Skeletal muscle tissue (tissue), 4 donors: Measurements from ENCODE around the gene OR4K17. TPM values are rescaled to one million over a fixed set of nuclear protein-coding genes. Genes with fewer than 3 reads are reported as not detected.
"Not testable (repeated sequence)": the region's sequence is repeated elsewhere in the genome, so short reads cannot be mapped to it uniquely, and the experiment has no call there.

ENCODE experiments used
- H3K27ac ChIP-seq: one replicate; pipeline ENCODE4 v1.7.0; 2013; ENCODE audit warnings: mild to moderate bottlenecking, low read depth, low read length, inconsistent platforms
- H3K27me3 ChIP-seq, 3 donors: one replicate each; pipeline ENCODE4 v1.7.0; 2013; ENCODE audit warnings: low read length in 3 of 3; ENCODE audit not compliant: control insufficient read depth in 3 of 3, insufficient read depth in 3 of 3
- H3K36me3 ChIP-seq, 3 donors: one replicate each; pipeline ENCODE4 v1.7.0; 2013; ENCODE audit warnings: low read length in 3 of 3; ENCODE audit not compliant: control insufficient read depth in 3 of 3, insufficient read depth in 3 of 3
- H3K4me1 ChIP-seq, 3 donors: one replicate each; pipeline ENCODE4 v1.7.0; 2013; ENCODE audit warnings: low read length in 3 of 3, mild to moderate bottlenecking in 3 of 3; ENCODE audit not compliant: control insufficient read depth in 3 of 3, insufficient read depth in 3 of 3
- H3K4me3 ChIP-seq, 3 donors: one replicate each; pipeline ENCODE4 v1.7.0; 2013; ENCODE audit warnings: low read length in 3 of 3
- H3K9ac ChIP-seq, 3 donors: one replicate each; pipeline ENCODE4 v1.7.0; 2013; ENCODE audit warnings: low read length in 3 of 3, mild to moderate bottlenecking in 3 of 3, moderate library complexity in 2 of 3, low read depth in 1 of 3
- H3K9me3 ChIP-seq, 3 donors: one replicate each; pipeline ENCODE4 v1.7.0; 2013; ENCODE audit warnings: low read length in 3 of 3; ENCODE audit not compliant: control insufficient read depth in 3 of 3
- total RNA-seq: library from RNA; depleted of rRNA; stranded (reverse); fragments of >200 nt; gene quantifications from one replicate; pipeline ENCODE4 v1.2.3, GENCODE V29; 2014
- donor health status: Osteomylitis.

OR4K17 gene
- not detected for total RNA-seq

- H3K36me3 ChIP-seq, result no peaks in the 10 kb centered on the region
- no peak within 1 kb of the TSS for H3K4me3 ChIP-seq
- no peak within 1 kb of the TSS for H3K9ac ChIP-seq
- H3K27me3 ChIP-seq, result no peaks in the 10 kb centered on the region
- H3K4me1 ChIP-seq, result no peaks in the 10 kb centered on the region
- H3K9me3 ChIP-seq, result no peaks in the 10 kb centered on the region
- H3K27ac ChIP-seq, result no peak within 1 kb of the TSS
Observed at GRCh38 chr14:20110438-20110837, at the start of gene OR4K17. Gene OR4K17, plus strand, starts transcription at chr14:20110739. Its CDS starts 6,761 bp downstream, at chr14:20117500.

DNA sequence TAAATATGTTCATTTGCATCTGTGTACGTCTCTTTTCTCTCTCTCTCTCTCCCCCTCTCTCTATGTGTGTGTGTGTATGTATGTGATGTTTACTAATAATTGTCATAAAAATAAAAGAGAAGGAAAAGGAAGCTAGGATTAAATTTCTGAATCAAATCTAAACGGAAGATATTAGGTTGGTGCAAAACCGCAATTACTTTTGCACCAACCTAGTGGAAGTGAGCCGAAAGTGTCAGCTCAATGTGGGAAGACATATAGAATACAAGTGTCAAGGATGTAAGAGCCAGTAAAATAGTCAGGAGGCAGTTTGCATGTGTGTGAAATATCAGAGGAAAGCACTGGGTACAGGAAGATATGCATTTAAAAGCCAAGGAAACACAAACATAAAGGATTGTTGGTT, 18.5 kb upstream of the OR4K17 start:
- Histone ChIP-seq H3K4me3 (no peak overlapping the region), H3K27ac (no peak overlapping the region), H3K9me3 (no peaks in the 10 kb centered on the region), H3K36me3 (no peaks in the 10 kb centered on the region), H3K9ac (no peak overlapping the region), H3K4me1 (no peaks in the 10 kb centered on the region), H3K27me3 (no peaks in the 10 kb centered on the region)

DNA sequence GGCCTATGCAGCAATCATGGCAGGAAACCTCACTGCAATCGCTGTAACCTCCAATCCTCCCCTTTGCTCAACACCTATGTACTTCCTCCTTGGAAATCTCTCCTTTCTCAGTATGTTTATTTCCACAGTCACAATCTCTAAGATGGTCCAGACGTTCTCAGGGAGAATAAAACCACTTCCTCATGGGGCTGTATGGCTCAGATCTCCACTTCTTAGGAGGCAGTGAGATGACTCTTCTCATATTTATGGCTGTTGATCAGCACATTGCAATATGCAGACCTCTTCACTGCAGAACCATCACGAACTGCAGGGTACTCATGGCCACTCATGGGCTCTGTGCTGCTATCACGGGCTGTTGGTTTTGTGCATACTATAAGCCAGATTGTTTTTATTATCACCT, 17.1 kb upstream of the OR4K17 start:
- no peaks in the 10 kb centered on the region for H3K9me3 ChIP-seq
- no peak overlapping the region for H3K27ac ChIP-seq
- H3K36me3 ChIP-seq, result no peaks in the 10 kb centered on the region

GRCh38 chr14:20098926-20099770, 11.4 kb upstream of the OR4K17 start:
- H3K9ac ChIP-seq, H3K4me3 ChIP-seq, H3K27ac ChIP-seq, H3K4me1 ChIP-seq, H3K27me3 ChIP-seq, H3K9me3 ChIP-seq, H3K36me3 ChIP-seq: not testable (repeated sequence)

More for the DNA sequence above, 17.1 kb upstream of the OR4K17 start:
- no peaks in the 10 kb centered on the region for H3K4me1 ChIP-seq
- no peaks in the 10 kb centered on the region for H3K27me3 ChIP-seq
- H3K9ac ChIP-seq, result no peak overlapping the region
- H3K4me3 ChIP-seq, result no peak overlapping the region

DNA sequence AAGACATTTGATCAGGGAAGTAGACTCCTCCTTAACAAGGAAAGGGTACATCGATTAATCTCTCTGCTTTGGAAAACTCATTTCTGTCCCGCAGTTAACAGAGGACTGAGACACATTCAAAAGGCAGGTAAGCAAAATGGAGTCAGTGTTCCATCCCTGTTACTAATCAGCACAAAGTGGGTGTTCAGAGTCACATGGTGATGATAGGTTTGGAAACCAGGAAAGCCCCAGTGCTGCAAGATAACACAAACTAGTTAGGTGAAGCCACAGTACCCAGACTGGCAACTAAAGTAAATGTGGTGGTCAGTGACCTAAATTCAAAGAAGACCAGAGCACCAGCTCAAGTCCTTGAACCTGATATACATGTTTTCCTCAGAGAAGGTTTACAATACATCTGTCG, 1.8 kb downstream of the OR4K17 start:
- H3K27ac ChIP-seq, result no peak overlapping the region
- no peaks in the 10 kb centered on the region for H3K36me3 ChIP-seq
- H3K9ac ChIP-seq, result no peak overlapping the region
- H3K9me3 ChIP-seq, result peaks cover 0 to 2% (median 0%) of the 10 kb centered on the region in 3 donors
- no peaks in the 10 kb centered on the region for H3K4me1 ChIP-seq
- no peak overlapping the region for H3K4me3 ChIP-seq
- H3K27me3 ChIP-seq, result no peaks in the 10 kb centered on the region

GRCh38 chr14:20116748-20117147, 6.2 kb downstream of the OR4K17 start:
- Histone ChIP-seq H3K36me3 (no peaks in the 10 kb centered on the region), H3K9ac (no peak overlapping the region), H3K27me3 (no peaks in the 10 kb centered on the region), H3K9me3 (peaks cover 0 to 2% (median 0%) of the 10 kb centered on the region in 3 donors), H3K4me3 (no peak overlapping the region), H3K4me1 (no peaks in the 10 kb centered on the region), H3K27ac (no peak overlapping the region)

DNA sequence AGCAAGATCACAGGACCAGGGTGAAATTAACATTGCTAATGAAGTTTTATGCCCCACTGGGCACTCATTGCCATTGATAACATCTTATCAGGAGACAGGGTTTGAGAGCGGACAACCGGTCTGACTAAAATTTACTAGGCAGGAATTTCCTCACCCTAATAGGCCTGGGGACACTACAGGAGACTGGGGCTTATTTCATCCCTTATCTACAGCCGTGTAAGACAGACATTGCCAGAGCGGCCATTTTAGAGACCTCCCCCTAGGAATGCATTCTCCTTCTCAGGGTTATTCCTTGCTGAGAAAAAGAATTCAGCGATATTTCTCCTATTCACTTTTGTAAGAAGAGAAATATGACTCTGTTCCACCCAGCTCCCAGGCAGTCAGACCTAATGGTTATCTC, 8.3 kb downstream of the OR4K17 start:
- no peaks in the 10 kb centered on the region for H3K27me3 ChIP-seq
- no peaks in the 10 kb centered on the region for H3K36me3 ChIP-seq
- H3K9me3 ChIP-seq, result peaks cover 0 to 2% (median 0%) of the 10 kb centered on the region in 3 donors
- no peaks in the 10 kb centered on the region for H3K4me1 ChIP-seq
- H3K9ac ChIP-seq, result no peak overlapping the region
- H3K4me3 ChIP-seq, result no peak overlapping the region
- H3K27ac ChIP-seq, result no peak overlapping the region

DNA sequence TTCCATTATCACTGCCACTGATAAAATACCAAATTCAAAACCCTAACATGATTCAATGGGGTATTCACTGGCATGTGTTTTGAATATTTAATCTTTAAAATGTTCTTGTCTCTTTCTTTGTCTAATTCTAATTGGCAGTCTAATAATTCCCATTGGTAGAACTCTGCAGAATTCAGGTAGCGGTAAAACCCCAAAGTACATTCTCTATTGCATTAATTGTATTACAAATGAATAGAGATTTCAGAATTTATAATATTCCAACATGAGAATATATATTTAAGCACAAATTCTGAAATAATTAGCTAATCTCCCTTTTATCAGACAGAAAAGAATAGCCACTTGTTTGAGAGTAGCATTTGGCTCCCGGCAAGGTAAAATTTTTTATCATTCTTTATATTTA, 28.0 kb downstream of the OR4K17 start, which contains the start of gene OR4N5:
Gene OR4N5 (plus strand): TSS at position 301 of the 400 bp plus-strand sequence. CDS start 4,916 bp downstream, outside the sequence.
- Histone ChIP-seq H3K27ac (no peak within 1 kb of the TSS), H3K27me3 (no peaks in the 10 kb centered on the region), H3K4me1 (no peaks in the 10 kb centered on the region), H3K9me3 (no peaks in the 10 kb centered on the region), H3K36me3 (no peaks in the 10 kb centered on the region), H3K4me3 (no peak within 1 kb of the TSS), H3K9ac (no peak within 1 kb of the TSS)

DNA sequence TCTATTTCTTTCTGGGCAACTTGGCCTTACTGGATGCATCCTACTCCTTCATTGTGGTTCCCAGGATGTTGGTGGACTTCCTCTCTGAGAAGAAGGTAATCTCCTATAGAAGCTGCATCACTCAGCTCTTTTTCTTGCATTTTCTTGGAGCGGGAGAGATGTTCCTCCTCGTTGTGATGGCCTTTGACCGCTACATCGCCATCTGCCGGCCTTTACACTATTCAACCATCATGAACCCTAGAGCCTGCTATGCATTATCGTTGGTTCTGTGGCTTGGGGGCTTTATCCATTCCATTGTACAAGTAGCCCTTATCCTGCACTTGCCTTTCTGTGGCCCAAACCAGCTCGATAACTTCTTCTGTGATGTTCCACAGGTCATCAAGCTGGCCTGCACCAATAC, 33.4 kb downstream of the OR4K17 start:
- Histone ChIP-seq H3K9ac (no peak overlapping the region), H3K27me3 (no peaks in the 10 kb centered on the region), H3K27ac (no peak overlapping the region), H3K36me3 (no peaks in the 10 kb centered on the region), H3K9me3 (no peaks in the 10 kb centered on the region), H3K4me3 (no peak overlapping the region), H3K4me1 (no peaks in the 10 kb centered on the region)

DNA sequence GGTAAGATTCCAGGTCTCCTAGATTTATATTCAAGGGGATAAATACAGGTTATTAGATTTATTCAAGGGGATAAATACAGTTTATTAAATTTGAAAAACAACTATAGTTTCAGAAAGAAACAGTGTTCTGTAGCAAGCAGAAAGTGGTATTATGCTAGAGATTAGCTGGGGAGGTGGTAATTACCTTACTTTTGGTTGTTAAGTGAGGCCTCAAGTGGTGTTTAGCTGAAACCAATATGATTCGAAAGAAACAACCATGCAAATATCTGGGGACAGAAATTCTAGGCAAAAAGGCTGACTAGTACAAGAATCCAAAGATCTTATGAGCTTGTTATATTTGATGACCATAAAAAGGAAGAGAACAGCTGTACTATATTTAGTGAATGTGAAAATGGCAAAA, 34.3 kb downstream of the OR4K17 start:
- Histone ChIP-seq H3K9me3 (no peaks in the 10 kb centered on the region), H3K9ac (no peak overlapping the region), H3K4me1 (no peaks in the 10 kb centered on the region), H3K4me3 (no peak overlapping the region), H3K36me3 (no peaks in the 10 kb centered on the region), H3K27me3 (no peaks in the 10 kb centered on the region), H3K27ac (no peak overlapping the region)
